Endothelial cell of umbilical vein (primary cell): ENCODE results near the gene CCDC106. TPM values are rescaled to one million over a fixed set of nuclear protein-coding genes. Genes with fewer than 3 reads are reported as not detected.

Source experiments
- Bru-seq: library from RNA; stranded (reverse); fragments of 400-500 nt; gene quantifications from one replicate; lab custom pipeline; 2021; lab: Mats Ljungman, UMichigan
- BruChase-seq, 2 experiments: library from RNA; stranded (reverse); fragments of 400-500 nt; gene quantifications; one replicate each; lab custom pipeline; 2021; lab: Mats Ljungman, UMichigan
- BruUV-seq: library from RNA; stranded (reverse); fragments of 400-500 nt; replicated peaks from 2 replicates; lab custom pipeline; 2021; lab: Mats Ljungman, UMichigan
- CTCF ChIA-PET: fragments of 300-600, 350-600 bp; sonication (Branson Sonifier 250); formaldehyde crosslinking; loops from one replicate; lab custom pipeline; 2021; ENCODE audit warnings: antibody characterized with exemption, inconsistent platforms; lab: Charles Lee
- POLR2A ChIA-PET: fragments of 300-600, 350-600 bp; sonication (Branson Sonifier 250); formaldehyde crosslinking; loops from one replicate; lab custom pipeline; 2021; ENCODE audit warnings: antibody characterized with exemption, inconsistent platforms; lab: Charles Lee
- DNase-seq: peaks from one replicate; pipeline ENCODE4 v3.0.0-alpha.2; 2011; ENCODE audit warnings: low read depth, low spot score
- FAIRE-seq: peaks from 2 replicates; lab custom pipeline; 2011; peaks lifted over from hg19 to GRCh38; lab: Jason Lieb, UNC
- H2AFZ ChIP-seq: 2 replicates; pipeline ENCODE4 v1.6.0; 2012; ENCODE audit warnings: low read depth, low read length, control low read depth, inconsistent platforms
- H3K27ac ChIP-seq: 2 replicates; pipeline ENCODE4 v1.5.1; 2011; ENCODE audit warnings: low read depth, mild to moderate bottlenecking, control low read depth, low read length, moderate library complexity; ENCODE audit not compliant: insufficient read depth
- H3K27me3 ChIP-seq, 2 experiments: 2 replicates each; pipeline versions ENCODE4 v1.6.0 to v1.6.1; 2011; ENCODE audit warnings: low read length in 2 of 2, mixed read lengths in 1 of 2; ENCODE audit not compliant: control insufficient read depth in 2 of 2, insufficient read depth in 2 of 2
- H3K36me3 ChIP-seq, 2 experiments: 2 replicates in 1 of 2; 3 replicates in 1 of 2; pipeline ENCODE4 v1.5.1; 2011; ENCODE audit warnings: low read length in 2 of 2, mild to moderate bottlenecking in 1 of 2, moderate library complexity in 1 of 2; ENCODE audit not compliant: control insufficient read depth in 2 of 2, insufficient read depth in 2 of 2; ENCODE audit errors: extremely low read depth in 1 of 2
- H3K4me1 ChIP-seq: 3 replicates; pipeline ENCODE4 v1.5.1; 2011; ENCODE audit warnings: mild to moderate bottlenecking, low read length; ENCODE audit not compliant: control insufficient read depth, insufficient read depth; ENCODE audit errors: extremely low read depth
- H3K4me2 ChIP-seq: 2 replicates; pipeline ENCODE4 v1.6.1; 2011; ENCODE audit warnings: low read length, control low read depth, mixed read lengths; ENCODE audit not compliant: insufficient read depth
- H3K4me3 ChIP-seq, 3 experiments: fragments of 200-600 bp in 1 of 3; sonication (generic), shearing (Covaris generic) in 1 of 3; replicated peaks in 1 of 3; 2 replicates each; pipeline ENCODE4 v1.5.1; 2011 to 2016; ENCODE audit warnings: control low read depth in 3 of 3, low read length in 3 of 3, mild to moderate bottlenecking in 2 of 3, inconsistent platforms in 1 of 3, low read depth in 1 of 3, moderate library complexity in 1 of 3; ENCODE audit not compliant: insufficient read depth in 1 of 3
- H3K79me2 ChIP-seq: 2 replicates; pipeline ENCODE4 v1.6.0; 2012; ENCODE audit warnings: low read length, inconsistent platforms; ENCODE audit not compliant: control insufficient read depth, insufficient read depth
- H3K9ac ChIP-seq: replicated peaks from 2 replicates; pipeline ENCODE3; 2011; ENCODE audit warnings: low read length, control low read depth; ENCODE audit not compliant: insufficient read depth; ENCODE audit errors: extremely low read depth
- H3K9me1 ChIP-seq: replicated peaks from 3 replicates; pipeline ENCODE4 v1.6.0; 2011; ENCODE audit warnings: mild to moderate bottlenecking, low read length; ENCODE audit not compliant: control insufficient read depth, insufficient read depth; ENCODE audit errors: extremely low read depth
- H3K9me3 ChIP-seq: replicated peaks from 2 replicates; pipeline ENCODE4 v1.5.1; 2012; ENCODE audit warnings: low read length, inconsistent platforms; ENCODE audit not compliant: control insufficient read depth, insufficient read depth
- H4K20me1 ChIP-seq: replicated peaks from 2 replicates; pipeline ENCODE3; 2011; ENCODE audit warnings: mild to moderate bottlenecking, low read length; ENCODE audit not compliant: control insufficient read depth, insufficient read depth; ENCODE audit errors: extremely low read depth
- GATA2 ChIP-seq: IDR thresholded peaks from 2 replicates; pipeline ENCODE4 v1.7.0; 2011; ENCODE audit warnings: low read depth, mild to moderate bottlenecking, moderate library complexity, mixed read lengths, low read length; ENCODE audit not compliant: insufficient read length, insufficient read depth
- dilution Hi-C: fragments of 300-500 bp; cut with MboI; formaldehyde crosslinking; loops from one replicate; pipeline ENCODE4 v1.15.0; 2019; ENCODE audit warnings: low sequenced_read_pairs; ENCODE audit not compliant: extremely low pct_ligation_motif_present
- intact Hi-C: fragments of 100-400 bp; cut with micrococcal nuclease; formaldehyde crosslinking; loops from one replicate; pipeline ENCODE4 v1.10.0; 2022
- long read RNA-seq: library from polyadenylated mRNA; stranded (forward); transcript quantifications from one replicate; pipeline ENCODE4 v2.0.0, GENCODE V29; 2021
- polyA minus RNA-seq, 3 experiments: library from RNA; depleted of rRNA, polyadenylated mRNA; stranded (reverse); fragments of >200 nt; gene quantifications; 1 replicate in 1 of 3; 2 replicates in 2 of 3; pipeline ENCODE4 v1.2.3, GENCODE V29; 2011
- polyA plus RNA-seq, 4 experiments: library from polyadenylated mRNA; depleted of rRNA in 3 of 4; stranded (reverse) in 3 of 4; unstranded in 1 of 4; fragments of >200 nt; gene quantifications; 2 replicates each; pipeline versions ENCODE4 v1.2.1 to v1.2.3, GENCODE V29; 2011 to 2012; ENCODE audit warnings: missing spikeins in 1 of 4
- total RNA-seq: library from RNA; stranded (reverse); gene quantifications from 2 replicates; pipeline ENCODE4 v1.2.3, GENCODE V29; 2021

CCDC106 gene
- total RNA-seq, result 11.8 and 13.2 TPM in 2 replicates
- 12.0 and 17.8 TPM in 2 replicates for polyA plus RNA-seq
- polyA plus RNA-seq (2011; cell fraction: cytosol; rRNA removed), result 6.7 and 12.5 TPM in 2 replicates
- polyA plus RNA-seq (2011; cell fraction: nucleus; rRNA removed), result 11.5 and 13.9 TPM in 2 replicates
- 7.3 and 12.6 TPM in 2 replicates for polyA plus RNA-seq (2012)
- polyA minus RNA-seq, result 2.5 and 2.6 TPM in 2 replicates
- 3.7 TPM for polyA minus RNA-seq (2011; cell fraction: cytosol; rRNA and poly(A)+ RNA removed)
- 1.5 and 2.7 TPM in 2 replicates for polyA minus RNA-seq (2011; cell fraction: nucleus; rRNA and poly(A)+ RNA removed)
- percentile 31 among the genes with signal in this experiment for Bru-seq, nascent RNA
- percentile 55 among the genes with signal in this experiment for BruChase-seq, experiment 1, labeled RNA remaining after a 6-hour chase
- BruChase-seq, experiment 2, labeled RNA remaining after a 2-hour chase, result percentile 38 among the genes with signal in this experiment
- long read RNA-seq, transcript CCDC106-201 (6 exons, 1,546 nt), result major isoform, 10 of 26 reads
- long read RNA-seq, transcript CCDC106-202 (5 exons, 2,162 nt), result minor isoform, 9 of 26 reads
- long read RNA-seq, partial matches to known transcripts, result 1 of 26 reads
- long read RNA-seq, other reads (novel, unspliced or antisense), result 0 of 26 reads

DNA sequence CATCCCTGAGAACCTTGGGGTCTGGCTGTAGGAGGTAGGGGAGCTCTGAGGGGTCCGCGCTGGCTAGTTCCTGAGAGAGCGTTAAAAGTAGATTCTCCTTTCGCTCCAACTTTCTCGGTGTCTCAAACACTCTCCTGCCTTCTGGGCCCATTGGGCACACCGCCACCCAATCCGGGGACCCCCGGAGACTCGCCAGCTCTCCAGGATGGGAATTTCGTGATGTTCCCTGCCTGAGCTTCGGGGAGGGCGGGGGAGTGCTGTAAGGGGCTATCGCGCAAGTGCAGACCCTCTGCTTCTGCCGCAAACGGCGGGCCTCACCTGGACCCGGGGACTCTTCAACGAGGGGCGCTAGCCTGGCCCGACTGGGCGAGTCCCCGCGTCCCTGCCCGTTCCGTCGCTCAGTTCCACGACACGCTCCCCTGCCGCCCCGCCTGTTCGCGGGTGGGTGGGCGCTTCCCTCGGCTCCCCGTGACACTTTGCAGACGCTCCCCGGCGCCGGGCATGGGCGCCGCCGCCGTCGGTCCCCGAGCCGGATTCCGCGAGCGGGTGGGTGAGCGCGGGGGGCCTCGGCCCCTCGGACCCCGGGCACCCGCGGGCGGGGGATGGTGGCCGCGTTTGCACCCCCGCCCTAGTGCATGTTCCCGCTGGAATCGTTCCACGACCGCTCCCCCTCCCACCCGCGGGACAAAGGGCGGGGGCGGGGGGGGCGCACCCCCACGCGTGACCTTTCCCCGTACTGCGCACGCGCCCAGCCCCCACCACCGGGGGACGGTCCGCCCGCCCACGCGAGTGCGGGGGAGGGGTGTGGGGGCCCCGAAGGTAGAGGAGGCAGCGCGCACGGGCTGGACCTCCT, at the start of gene CCDC106:
Gene CCDC106, plus strand, starts transcription at position 481 of the 853 bp plus-strand sequence. CDS start 835 bp downstream, outside the sequence.
- no peak for TF ChIP-seq GATA2
- ChIA-PET POLR2A (no interaction called here), CTCF (interaction anchor here (0.8 to 2.1 kb wide), 7 partner anchors 9 to 24 kb away, joined by 3 to 14 read pairs (median 4); no protein-coding TSS in a partner anchor)
- Histone ChIP-seq H3K36me3 (peaks cover 3 to 12% of the 10 kb centered on the region in 2 experiments), H3K9me3 (no peaks in the 10 kb centered on the region), H3K27ac (no peak within 1 kb of the TSS), H3K9ac (peak within 1 kb of the TSS; percentile 61), H3K79me2 (peaks cover 18% of the 10 kb centered on the region), H3K27me3 (no peaks in the 10 kb centered on the region), H3K9me1 (no peaks in the 10 kb centered on the region), H2AFZ (peak within 1 kb of the TSS; percentile 97), H4K20me1 (no peaks in the 10 kb centered on the region), H3K4me3 (peak within 1 kb of the TSS; percentile 71 to 82 (median 77)), H3K4me1 (peaks cover 21% of the 10 kb centered on the region), H3K4me2 (peak within 1 kb of the TSS; percentile 60)
- DNase-seq (peak; percentile 71), FAIRE-seq (peak; percentile 71)
- dilution Hi-C loops, result no loop called here
- no TSS peak for BruUV-seq
- intact Hi-C loops, result no loop called here
